A673 (cell line): ENCODE measurements around the gene FBXW8.

ENCODE experiments used
- CTCF ChIP-seq: fragments of 300-800, 200-600 bp; sonication (generic); conservative IDR thresholded peaks from 2 replicates; pipeline ENCODE4 v1.5.1; 2017; ENCODE audit warnings: low read depth, mild to moderate bottlenecking, antibody characterized with exemption, low read length, moderate library complexity, mixed read lengths
- EZH2 ChIP-seq: fragments of 200-600 bp; sonication (generic); IDR thresholded peaks from 2 replicates; pipeline ENCODE4 v1.6.1; 2017; ENCODE audit warnings: borderline replicate concordance, low read depth, mild to moderate bottlenecking, mixed read lengths, antibody characterized with exemption, low read length; ENCODE audit not compliant: poor library complexity, severe bottlenecking

- TF ChIP-seq CTCF, result no peak
- no peak for TF ChIP-seq EZH2
Measured at GRCh38 chr12:117041798-117042170, 131.0 kb downstream of the FBXW8 start.
